ENCODE results near the gene ANAPC10. TPM values are rescaled to one million over a fixed set of nuclear protein-coding genes. Genes with fewer than 3 reads are reported as not detected.

Gene ANAPC10
- total RNA-seq, 1 donor from 2014 or later = 26.6 TPM

GRCh38 chr4:145103496-145103895, 5.5 kb upstream of the ANAPC10 start:
- Histone ChIP-seq H3K27ac (ENCODE audit: low read depth, low read length) (no peak overlapping the region), H3K36me3 (ENCODE audit: control insufficient read depth in 3 of 3, insufficient read depth in 3 of 3, low read length in 3 of 3) (peaks cover 0 to 24% (median 11%) of the 10 kb centered on the region in 3 donors), H3K4me3 (ENCODE audit: low read length in 3 of 3) (no peak overlapping the region), H3K4me1 (ENCODE audit: control insufficient read depth in 3 of 3, insufficient read depth in 3 of 3, low read length in 3 of 3) (peaks cover 2 to 17% (median 10%) of the 10 kb centered on the region in 3 donors), H3K9me3 (ENCODE audit: control insufficient read depth in 3 of 3, low read length in 3 of 3) (no peaks in the 10 kb centered on the region), H3K27me3 (ENCODE audit: control insufficient read depth in 3 of 3, insufficient read depth in 3 of 3, low read length in 3 of 3) (no peaks in the 10 kb centered on the region), H3K9ac (ENCODE audit: low read depth in 1 of 3, low read length in 3 of 3) (no peak overlapping the region)

GRCh38 chr4:145102619-145103018, 4.6 kb upstream of the ANAPC10 start:
- H3K4me1 ChIP-seq (ENCODE audit: control insufficient read depth in 3 of 3, insufficient read depth in 3 of 3, low read length in 3 of 3) = peaks cover 2 to 18% (median 18%) of the 10 kb centered on the region in 3 donors
- H3K36me3 ChIP-seq (ENCODE audit: control insufficient read depth in 3 of 3, insufficient read depth in 3 of 3, low read length in 3 of 3) = peaks cover 0 to 18% (median 7%) of the 10 kb centered on the region in 3 donors
- H3K27ac ChIP-seq (ENCODE audit: low read depth, low read length) = no peak overlapping the region
- H3K9ac ChIP-seq (ENCODE audit: low read depth in 1 of 3, low read length in 3 of 3) = no peak overlapping the region
- no peaks in the 10 kb centered on the region for H3K27me3 ChIP-seq (ENCODE audit: control insufficient read depth in 3 of 3, insufficient read depth in 3 of 3, low read length in 3 of 3)
- no peak overlapping the region for H3K4me3 ChIP-seq (ENCODE audit: low read length in 3 of 3)
- H3K9me3 ChIP-seq (ENCODE audit: control insufficient read depth in 3 of 3, low read length in 3 of 3) = no peaks in the 10 kb centered on the region

GRCh38 chr4:145101091-145101490, 3.1 kb upstream of the ANAPC10 start:
- Histone ChIP-seq H3K4me3 (ENCODE audit: low read length in 3 of 3) (no peak overlapping the region), H3K9ac (ENCODE audit: low read depth in 1 of 3, low read length in 3 of 3) (no peak overlapping the region), H3K36me3 (ENCODE audit: control insufficient read depth in 3 of 3, insufficient read depth in 3 of 3, low read length in 3 of 3) (peaks cover 0 to 7% (median 5%) of the 10 kb centered on the region in 3 donors), H3K27me3 (ENCODE audit: control insufficient read depth in 3 of 3, insufficient read depth in 3 of 3, low read length in 3 of 3) (no peaks in the 10 kb centered on the region), H3K27ac (ENCODE audit: low read depth, low read length) (no peak overlapping the region), H3K4me1 (ENCODE audit: control insufficient read depth in 3 of 3, insufficient read depth in 3 of 3, low read length in 3 of 3) (peaks cover 9 to 27% (median 25%) of the 10 kb centered on the region in 3 donors), H3K9me3 (ENCODE audit: control insufficient read depth in 3 of 3, low read length in 3 of 3) (no peaks in the 10 kb centered on the region)

- Histone ChIP-seq H3K9me3 (ENCODE audit: control insufficient read depth in 3 of 3, low read length in 3 of 3) (no peaks in the 10 kb centered on the region), H3K4me1 (ENCODE audit: control insufficient read depth in 3 of 3, insufficient read depth in 3 of 3, low read length in 3 of 3) (peaks cover 9 to 27% (median 25%) of the 10 kb centered on the region in 3 donors), H3K4me3 (ENCODE audit: low read length in 3 of 3) (peak overlapping the region in 1 of 3 donors; percentile 88), H3K36me3 (ENCODE audit: control insufficient read depth in 3 of 3, insufficient read depth in 3 of 3, low read length in 3 of 3) (peaks cover 5 to 12% (median 8%) of the 10 kb centered on the region in 3 donors), H3K27me3 (ENCODE audit: control insufficient read depth in 3 of 3, insufficient read depth in 3 of 3, low read length in 3 of 3) (no peaks in the 10 kb centered on the region), H3K9ac (ENCODE audit: low read depth in 1 of 3, low read length in 3 of 3) (peak overlapping the region in 2 of 3 donors; percentile 5 to 91), H3K27ac (ENCODE audit: low read depth, low read length) (no peak overlapping the region)
Observed at GRCh38 chr4:145099653-145100052, 1.7 kb upstream of the ANAPC10 start.

GRCh38 chr4:145098675-145099037, 660 bp upstream of the ANAPC10 start:
- H3K4me1 ChIP-seq (ENCODE audit: control insufficient read depth in 3 of 3, insufficient read depth in 3 of 3, low read length in 3 of 3) = peaks cover 9 to 27% (median 25%) of the 10 kb centered on the region in 3 donors
- H3K27ac ChIP-seq (ENCODE audit: low read depth, low read length) = peak overlapping the region; percentile 90
- no peaks in the 10 kb centered on the region for H3K27me3 ChIP-seq (ENCODE audit: control insufficient read depth in 3 of 3, insufficient read depth in 3 of 3, low read length in 3 of 3)
- peaks cover 0 to 6% (median 3%) of the 10 kb centered on the region in 3 donors for H3K9me3 ChIP-seq (ENCODE audit: control insufficient read depth in 3 of 3, low read length in 3 of 3)
- peaks cover 15 to 19% (median 16%) of the 10 kb centered on the region in 3 donors for H3K36me3 ChIP-seq (ENCODE audit: control insufficient read depth in 3 of 3, insufficient read depth in 3 of 3, low read length in 3 of 3)
- peak overlapping the region; percentile 81 to 91 (median 90) for H3K9ac ChIP-seq (ENCODE audit: low read depth in 1 of 3, low read length in 3 of 3)
- peak overlapping the region; percentile 78 to 96 (median 88) for H3K4me3 ChIP-seq (ENCODE audit: low read length in 3 of 3)

- peak overlapping the region; percentile 78 to 96 (median 88) for H3K4me3 ChIP-seq (ENCODE audit: low read length in 3 of 3)
- H3K27ac ChIP-seq (ENCODE audit: low read depth, low read length) = peak overlapping the region; percentile 90
- peaks cover 23 to 28% (median 24%) of the 10 kb centered on the region in 3 donors for H3K36me3 ChIP-seq (ENCODE audit: control insufficient read depth in 3 of 3, insufficient read depth in 3 of 3, low read length in 3 of 3)
- H3K27me3 ChIP-seq (ENCODE audit: control insufficient read depth in 3 of 3, insufficient read depth in 3 of 3, low read length in 3 of 3) = no peaks in the 10 kb centered on the region
- peaks cover 0 to 6% (median 3%) of the 10 kb centered on the region in 3 donors for H3K9me3 ChIP-seq (ENCODE audit: control insufficient read depth in 3 of 3, low read length in 3 of 3)
- H3K9ac ChIP-seq (ENCODE audit: low read depth in 1 of 3, low read length in 3 of 3) = peak overlapping the region; percentile 81 to 91 (median 90)
- peaks cover 9 to 27% (median 25%) of the 10 kb centered on the region in 3 donors for H3K4me1 ChIP-seq (ENCODE audit: control insufficient read depth in 3 of 3, insufficient read depth in 3 of 3, low read length in 3 of 3)
Observed at GRCh38 chr4:145097331-145097820, 620 bp downstream of the ANAPC10 start.

GRCh38 chr4:145093638-145094037, 4.4 kb downstream of the ANAPC10 start:
- Histone ChIP-seq H3K9ac (ENCODE audit: low read depth in 1 of 3, low read length in 3 of 3) (no peak overlapping the region), H3K9me3 (ENCODE audit: control insufficient read depth in 3 of 3, low read length in 3 of 3) (peaks cover 0 to 6% (median 3%) of the 10 kb centered on the region in 3 donors), H3K27ac (ENCODE audit: low read depth, low read length) (no peak overlapping the region), H3K36me3 (ENCODE audit: control insufficient read depth in 3 of 3, insufficient read depth in 3 of 3, low read length in 3 of 3) (peaks cover 28 to 48% (median 39%) of the 10 kb centered on the region in 3 donors), H3K27me3 (ENCODE audit: control insufficient read depth in 3 of 3, insufficient read depth in 3 of 3, low read length in 3 of 3) (no peaks in the 10 kb centered on the region), H3K4me1 (ENCODE audit: control insufficient read depth in 3 of 3, insufficient read depth in 3 of 3, low read length in 3 of 3) (peaks cover 8 to 16% (median 11%) of the 10 kb centered on the region in 3 donors), H3K4me3 (ENCODE audit: low read length in 3 of 3) (no peak overlapping the region)

- H3K4me3 ChIP-seq (ENCODE audit: low read length in 3 of 3) = no peak overlapping the region
- H3K27ac ChIP-seq (ENCODE audit: low read depth, low read length) = no peak overlapping the region
- H3K9me3 ChIP-seq (ENCODE audit: control insufficient read depth in 3 of 3, low read length in 3 of 3) = peaks cover 0 to 6% (median 3%) of the 10 kb centered on the region in 3 donors
- no peak overlapping the region for H3K9ac ChIP-seq (ENCODE audit: low read depth in 1 of 3, low read length in 3 of 3)
- H3K36me3 ChIP-seq (ENCODE audit: control insufficient read depth in 3 of 3, insufficient read depth in 3 of 3, low read length in 3 of 3) = peaks cover 27 to 54% (median 41%) of the 10 kb centered on the region in 3 donors
- H3K27me3 ChIP-seq (ENCODE audit: control insufficient read depth in 3 of 3, insufficient read depth in 3 of 3, low read length in 3 of 3) = no peaks in the 10 kb centered on the region
- H3K4me1 ChIP-seq (ENCODE audit: control insufficient read depth in 3 of 3, insufficient read depth in 3 of 3, low read length in 3 of 3) = no peaks in the 10 kb centered on the region
Observed at GRCh38 chr4:145090380-145090779, 7.6 kb downstream of the ANAPC10 start.

- H3K4me1 ChIP-seq (ENCODE audit: control insufficient read depth in 3 of 3, insufficient read depth in 3 of 3, low read length in 3 of 3) = no peaks in the 10 kb centered on the region
- no peak overlapping the region for H3K4me3 ChIP-seq (ENCODE audit: low read length in 3 of 3)
- H3K9me3 ChIP-seq (ENCODE audit: control insufficient read depth in 3 of 3, low read length in 3 of 3) = no peaks in the 10 kb centered on the region
- H3K27me3 ChIP-seq (ENCODE audit: control insufficient read depth in 3 of 3, insufficient read depth in 3 of 3, low read length in 3 of 3) = no peaks in the 10 kb centered on the region
- no peak overlapping the region for H3K9ac ChIP-seq (ENCODE audit: low read depth in 1 of 3, low read length in 3 of 3)
- no peak overlapping the region for H3K27ac ChIP-seq (ENCODE audit: low read depth, low read length)
- peaks cover 3 to 14% (median 10%) of the 10 kb centered on the region in 3 donors for H3K36me3 ChIP-seq (ENCODE audit: control insufficient read depth in 3 of 3, insufficient read depth in 3 of 3, low read length in 3 of 3)
Observed at GRCh38 chr4:145083891-145084605, 13.9 kb downstream of the ANAPC10 start.

GRCh38 chr4:145081756-145082155, 16.2 kb downstream of the ANAPC10 start:
- Histone ChIP-seq H3K36me3 (ENCODE audit: control insufficient read depth in 3 of 3, insufficient read depth in 3 of 3, low read length in 3 of 3) (peaks cover 3 to 8% (median 5%) of the 10 kb centered on the region in 3 donors), H3K9me3 (ENCODE audit: control insufficient read depth in 3 of 3, low read length in 3 of 3) (no peaks in the 10 kb centered on the region), H3K4me3 (ENCODE audit: low read length in 3 of 3) (no peak overlapping the region), H3K9ac (ENCODE audit: low read depth in 1 of 3, low read length in 3 of 3) (no peak overlapping the region), H3K27me3 (ENCODE audit: control insufficient read depth in 3 of 3, insufficient read depth in 3 of 3, low read length in 3 of 3) (no peaks in the 10 kb centered on the region), H3K27ac (ENCODE audit: low read depth, low read length) (no peak overlapping the region), H3K4me1 (ENCODE audit: control insufficient read depth in 3 of 3, insufficient read depth in 3 of 3, low read length in 3 of 3) (no peaks in the 10 kb centered on the region)

Measured in skeletal muscle tissue (tissue), 4 donors.